K562 (cell line): ENCODE data around the gene ZNF891. TPM values are rescaled to one million over a fixed set of nuclear protein-coding genes. Genes with fewer than 3 reads are reported as not detected.

Source experiments
- CEBPG ChIP-seq, 3 experiments: fragments of 200-800 bp in 1 of 3; sonication (Bioruptor generic) in 1 of 3; sonication (generic) in 1 of 3; formaldehyde crosslinking in 1 of 3; IDR thresholded peaks in 2 of 3; conservative IDR thresholded peaks in 1 of 3; 2 replicates each; pipeline versions ENCODE4 v1.6.1 to v1.8.0; 2016 to 2022; ENCODE audit warnings: missing compliant biosample characterization in 2 of 3, missing genetic modification characterization in 2 of 3, mild to moderate bottlenecking in 1 of 3, missing genetic modification reagents in 1 of 3
- CREB1 ChIP-seq, 2 experiments: sonication (generic) in 1 of 2; formaldehyde crosslinking in 1 of 2; IDR thresholded peaks; 2 replicates each; pipeline versions ENCODE4 v1.6.1 to v1.8.0; 2012 to 2022; ENCODE audit warnings: inconsistent platforms in 1 of 2, mild to moderate bottlenecking in 1 of 2, missing genetic modification reagents in 1 of 2, moderate library complexity in 1 of 2
- DMBX1 ChIP-seq: fragments of 250-450 bp; sonication (Bioruptor Pico); IDR thresholded peaks from 2 replicates; pipeline ENCODE4 v1.8.0; 2022; ENCODE audit warnings: inconsistent platforms, mild to moderate bottlenecking, moderate library complexity, borderline replicate concordance
- EGR1 ChIP-seq: fragments of 450-650 bp; conservative IDR thresholded peaks from 2 replicates; pipeline ENCODE4 v1.6.1; 2017; ENCODE audit warnings: mild to moderate bottlenecking
- EWSR1 ChIP-seq: fragments of 450-650 bp; IDR thresholded peaks from 2 replicates; pipeline ENCODE4 v1.6.1; 2018; ENCODE audit warnings: borderline replicate concordance, mild to moderate bottlenecking, low read depth, moderate library complexity; ENCODE audit not compliant: partially characterized antibody
- GTF2F1 ChIP-seq: IDR thresholded peaks from 2 replicates; pipeline ENCODE4 v1.6.1; 2011; ENCODE audit warnings: low read depth, low read length, improper control_type of control experiment
- HMBOX1 ChIP-seq: sonication (generic); IDR thresholded peaks from 2 replicates; pipeline ENCODE4 v1.6.1; 2016
- HNRNPH1 ChIP-seq: fragments of 200-400 bp; formaldehyde crosslinking; optimal IDR thresholded peaks from 2 replicates; pipeline ENCODE3; 2017; ENCODE audit warnings: low read depth, mild to moderate bottlenecking, low read length, moderate library complexity
- KLF10 ChIP-seq: fragments of 250-450 bp; sonication (Bioruptor Pico); IDR thresholded peaks from 2 replicates; pipeline ENCODE4 v1.6.1; 2021; ENCODE audit warnings: matching md5 sums
- MAZ ChIP-seq, 2 experiments: fragments of 450-650 bp in 1 of 2; sonication (generic) in 1 of 2; formaldehyde crosslinking; IDR thresholded peaks in 1 of 2; conservative IDR thresholded peaks in 1 of 2; 2 replicates each; pipeline versions ENCODE4 v1.4.0 to v1.5.0; 2020; ENCODE audit warnings: mild to moderate bottlenecking in 1 of 2, missing genetic modification reagents in 1 of 2
- MITF ChIP-seq: IDR thresholded peaks from 2 replicates; pipeline ENCODE4 v1.6.1; 2014; ENCODE audit warnings: antibody characterized with exemption
- POLR3G ChIP-seq: IDR thresholded peaks from 2 replicates; pipeline ENCODE4 v1.6.1; 2011; ENCODE audit not compliant: insufficient read length, insufficient replicate concordance; ENCODE audit errors: extremely low read depth
- PTBP1 ChIP-seq: fragments of 200-400 bp; formaldehyde crosslinking; IDR thresholded peaks from 2 replicates; pipeline ENCODE4 v1.6.1; 2017; ENCODE audit warnings: low read depth, low read length
- RBM34 ChIP-seq: fragments of 200-400 bp; formaldehyde crosslinking; IDR thresholded peaks from 2 replicates; pipeline ENCODE4 v1.6.1; 2018; ENCODE audit warnings: low read length, borderline replicate concordance; ENCODE audit not compliant: insufficient read depth
- SIX5 ChIP-seq, 2 experiments: IDR thresholded peaks; 2 replicates each; pipeline ENCODE4 v1.6.1; 2011; ENCODE audit warnings: low read length in 2 of 2, borderline replicate concordance in 1 of 2, low read depth in 1 of 2, mild to moderate bottlenecking in 1 of 2, moderate library complexity in 1 of 2; ENCODE audit not compliant: insufficient read depth in 1 of 2
- TAF1 ChIP-seq: IDR thresholded peaks from 2 replicates; pipeline ENCODE4 v1.6.1; 2011; ENCODE audit warnings: mild to moderate bottlenecking, low read length, moderate library complexity; ENCODE audit not compliant: insufficient read depth, control insufficient read depth, severe bottlenecking; ENCODE audit errors: extremely low read depth
- TBP ChIP-seq: optimal IDR thresholded peaks from 2 replicates; pipeline ENCODE3; 2011; ENCODE audit warnings: low read depth, low read length, improper control_type of control experiment
- ZNF175 ChIP-seq: fragments of 200-800 bp; sonication (Bioruptor generic); IDR thresholded peaks from 2 replicates; pipeline ENCODE4 v1.6.1; 2016; ENCODE audit warnings: low read depth, mild to moderate bottlenecking, missing genetic modification characterization, missing compliant biosample characterization
- ZNF184 ChIP-seq: sonication (generic); formaldehyde crosslinking; IDR thresholded peaks from 2 replicates; pipeline ENCODE4 v1.5.0; 2020; ENCODE audit warnings: missing genetic modification reagents
- ZNF197 ChIP-seq: fragments of 200-800 bp; sonication (Bioruptor generic); IDR thresholded peaks from 2 replicates; pipeline ENCODE4 v1.6.1; 2016; ENCODE audit warnings: low read depth, missing genetic modification characterization, missing compliant biosample characterization
- ZNF224 ChIP-seq: sonication (generic); formaldehyde crosslinking; IDR thresholded peaks from 2 replicates; pipeline ENCODE4 v1.8.0; 2022; ENCODE audit warnings: mild to moderate bottlenecking, missing genetic modification reagents
- ZNF586 ChIP-seq: fragments of 450-650 bp; formaldehyde crosslinking; conservative IDR thresholded peaks from 2 replicates; pipeline ENCODE4 v1.4.0; 2020; ENCODE audit warnings: mild to moderate bottlenecking, moderate library complexity
- ZNF79 ChIP-seq: fragments of 250-450 bp; sonication (Bioruptor Pico); IDR thresholded peaks from 2 replicates; pipeline ENCODE4 v1.4.0; 2020; ENCODE audit warnings: low read depth, mild to moderate bottlenecking, moderate library complexity
- ZNF830 ChIP-seq: fragments of 250-450 bp; sonication (Bioruptor Pico); IDR thresholded peaks from 2 replicates; pipeline ENCODE4 v1.5.0; 2021; ENCODE audit warnings: mild to moderate bottlenecking
- polyA plus RNA-seq, 8 experiments: library from polyadenylated mRNA; depleted of rRNA in 4 of 8; stranded (reverse) in 5 of 8; unstranded in 3 of 8; fragments of >200 nt; fragmentation: Nextera tagmentation in 2 of 8; fragmentation: Illumina TruSeq in 1 of 8; extraction: Ambion mirVana in 2 of 8; extraction: Trizol in 1 of 8; gene quantifications; 2 replicates each; pipeline versions ENCODE4 v1.2.1 to v1.2.3, GENCODE V29; 2011 to 2014; ENCODE audit warnings: inconsistent platforms in 1 of 8, missing spikeins in 1 of 8
- total RNA-seq, 7 experiments: library from RNA; depleted of rRNA in 6 of 7; stranded (reverse); fragments of >200 nt in 6 of 7; fragmentation: Illumina TruSeq in 2 of 7; extraction: Trizol in 2 of 7; gene quantifications; 2 replicates each; pipeline versions ENCODE4 v1.2.1 to v1.2.3, GENCODE V29; 2011 to 2021; ENCODE audit warnings: low replicate concordance in 1 of 7

The ZNF891 gene
- total and polyA plus RNA-seq, 9 of the 15 experiments (the other 6 are each of a cell fraction or from before 2014, with no cell fraction given): 0.41 to 2.0 (median 1.3) TPM

GRCh38 chr12:133130038-133130807 lies at the start of gene ZNF891, which contains the start of gene ZNF10 (continued):
- TF ChIP-seq MITF (peak; percentile 61; the same call in 1 of the 2 replicates), KLF10 (CRISPR knock-in tag) (no peak), TBP (peak; percentile 92), ZNF79 (CRISPR knock-in tag) (no peak), RBM34 (no peak), ZNF224 (CRISPR knock-in tag) (no peak), ZNF830 (CRISPR knock-in tag) (no peak), ZNF586 (no peak), TAF1 (peak; percentile 76), ZNF175 (CRISPR knock-in tag) (0 out of 2 replicates have a peak, but pooled peaks have one; percentile 13), EWSR1 (no peak), GTF2F1 (peak; percentile 14; the same call in 1 of the 2 replicates), PTBP1 (no peak), CREB1 (IDR thresholded peaks at IDR 0.05) (peak; percentile 96), CREB1 (CRISPR knock-in tag; IDR thresholded peaks at IDR 0.05) (peak; percentile 96), POLR3G (no peak), HMBOX1 (no peak), ZNF184 (no peak), MAZ (CRISPR knock-in tag; conservative IDR thresholded peaks at IDR 0.05 in 1 of 2, IDR thresholded peaks at IDR 0.05 in 1 of 2) (peak; percentile 91 to 93), EGR1 (peak; percentile 84), ZNF197 (CRISPR knock-in tag) (no peak), HNRNPH1 (no peak), CEBPG (CRISPR knock-in tag; IDR thresholded peaks at IDR 0.05) (no peak; the same call in 1 of the 2 replicates), CEBPG (tag; conservative IDR thresholded peaks at IDR 0.05 in 1 of 2, IDR thresholded peaks at IDR 0.05 in 1 of 2) (no peak), DMBX1 (peak; percentile 57; the same call in 1 of the 2 replicates), SIX5 (IDR thresholded peaks at IDR 0.05; ENCODE audit: borderline replicate concordance in 1 of 2, insufficient read depth in 1 of 2, low read depth in 1 of 2, low read length in 2 of 2) (peak; percentile 81 to 82)
